ENCODE measurements around the gene SSX4.
"Not testable (repeated sequence)": the region's sequence is repeated elsewhere in the genome, so short reads cannot be mapped to it uniquely, and the experiment has no call there.

Gene SSX4

GRCh38 chrX:48383239-48383638 lies at the start of gene SSX4:
Gene SSX4, plus strand, starts transcription at chrX:48383539. Its CDS starts 515 bp downstream, at chrX:48384054.
- not testable (repeated sequence) for H3K4me1 ChIP-seq (ENCODE audit: control insufficient read depth in 1 of 2, insufficient read depth in 2 of 2, low read length in 2 of 2); H3K27me3 ChIP-seq (ENCODE audit: control insufficient read depth in 1 of 2, insufficient read depth in 2 of 2, low read length in 2 of 2); H3K36me3 ChIP-seq (ENCODE audit: control insufficient read depth in 1 of 2, insufficient read depth in 2 of 2, low read length in 2 of 2); H3K4me3 ChIP-seq (ENCODE audit: low read depth in 1 of 2, low read length in 2 of 2); H3K27ac ChIP-seq (ENCODE audit: low read depth, low read length); H3K9ac ChIP-seq (ENCODE audit: low read depth in 1 of 2, low read length in 2 of 2); H3K9me3 ChIP-seq (ENCODE audit: control insufficient read depth in 1 of 2, low read length in 2 of 2)

GRCh38 chrX:48346059-48346458 lies 37.3 kb upstream of the SSX4 start:
- not testable (repeated sequence) for H3K27ac ChIP-seq (ENCODE audit: low read depth, low read length); H3K4me1 ChIP-seq (ENCODE audit: control insufficient read depth in 1 of 2, insufficient read depth in 2 of 2, low read length in 2 of 2); H3K36me3 ChIP-seq (ENCODE audit: control insufficient read depth in 1 of 2, insufficient read depth in 2 of 2, low read length in 2 of 2); H3K9me3 ChIP-seq (ENCODE audit: control insufficient read depth in 1 of 2, low read length in 2 of 2); H3K9ac ChIP-seq (ENCODE audit: low read depth in 1 of 2, low read length in 2 of 2); H3K4me3 ChIP-seq (ENCODE audit: low read depth in 1 of 2, low read length in 2 of 2); H3K27me3 ChIP-seq (ENCODE audit: control insufficient read depth in 1 of 2, insufficient read depth in 2 of 2, low read length in 2 of 2)

- H3K4me1 ChIP-seq (ENCODE audit: control insufficient read depth in 1 of 2, insufficient read depth in 2 of 2, low read length in 2 of 2); H3K36me3 ChIP-seq (ENCODE audit: control insufficient read depth in 1 of 2, insufficient read depth in 2 of 2, low read length in 2 of 2); H3K27me3 ChIP-seq (ENCODE audit: control insufficient read depth in 1 of 2, insufficient read depth in 2 of 2, low read length in 2 of 2); H3K9me3 ChIP-seq (ENCODE audit: control insufficient read depth in 1 of 2, low read length in 2 of 2); H3K4me3 ChIP-seq (ENCODE audit: low read depth in 1 of 2, low read length in 2 of 2); H3K9ac ChIP-seq (ENCODE audit: low read depth in 1 of 2, low read length in 2 of 2); H3K27ac ChIP-seq (ENCODE audit: low read depth, low read length): not testable (repeated sequence)
Observed at GRCh38 chrX:48356315-48357094, 26.8 kb upstream of the SSX4 start, which contains the start of gene SSX3. Gene SSX3, minus strand, starts transcription at chrX:48356703. Its CDS starts 1,454 bp downstream, at chrX:48355249.

GRCh38 chrX:48357681-48358080 lies 25.7 kb upstream of the SSX4 start:
- Histone ChIP-seq H3K36me3 (ENCODE audit: control insufficient read depth in 1 of 2, insufficient read depth in 2 of 2, low read length in 2 of 2) (no peaks in the 10 kb centered on the region), H3K9ac (ENCODE audit: low read depth in 1 of 2, low read length in 2 of 2) (no peak overlapping the region), H3K27me3 (ENCODE audit: control insufficient read depth in 1 of 2, insufficient read depth in 2 of 2, low read length in 2 of 2) (no peaks in the 10 kb centered on the region), H3K4me1 (ENCODE audit: control insufficient read depth in 1 of 2, insufficient read depth in 2 of 2, low read length in 2 of 2) (no peaks in the 10 kb centered on the region), H3K27ac (ENCODE audit: low read depth, low read length) (no peak overlapping the region), H3K9me3 (ENCODE audit: control insufficient read depth in 1 of 2, low read length in 2 of 2) (no peaks in the 10 kb centered on the region), H3K4me3 (ENCODE audit: low read depth in 1 of 2, low read length in 2 of 2) (no peak overlapping the region)

- H3K36me3 ChIP-seq (ENCODE audit: control insufficient read depth in 1 of 2, insufficient read depth in 2 of 2, low read length in 2 of 2); H3K9me3 ChIP-seq (ENCODE audit: control insufficient read depth in 1 of 2, low read length in 2 of 2); H3K27ac ChIP-seq (ENCODE audit: low read depth, low read length); H3K27me3 ChIP-seq (ENCODE audit: control insufficient read depth in 1 of 2, insufficient read depth in 2 of 2, low read length in 2 of 2); H3K4me3 ChIP-seq (ENCODE audit: low read depth in 1 of 2, low read length in 2 of 2); H3K4me1 ChIP-seq (ENCODE audit: control insufficient read depth in 1 of 2, insufficient read depth in 2 of 2, low read length in 2 of 2); H3K9ac ChIP-seq (ENCODE audit: low read depth in 1 of 2, low read length in 2 of 2): not testable (repeated sequence)
Observed at GRCh38 chrX:48359281-48359680, 24.1 kb upstream of the SSX4 start.

- not testable (repeated sequence) for H3K4me3 ChIP-seq (ENCODE audit: low read depth in 1 of 2, low read length in 2 of 2); H3K36me3 ChIP-seq (ENCODE audit: control insufficient read depth in 1 of 2, insufficient read depth in 2 of 2, low read length in 2 of 2); H3K27ac ChIP-seq (ENCODE audit: low read depth, low read length); H3K9ac ChIP-seq (ENCODE audit: low read depth in 1 of 2, low read length in 2 of 2); H3K27me3 ChIP-seq (ENCODE audit: control insufficient read depth in 1 of 2, insufficient read depth in 2 of 2, low read length in 2 of 2); H3K9me3 ChIP-seq (ENCODE audit: control insufficient read depth in 1 of 2, low read length in 2 of 2); H3K4me1 ChIP-seq (ENCODE audit: control insufficient read depth in 1 of 2, insufficient read depth in 2 of 2, low read length in 2 of 2)
Observed at GRCh38 chrX:48367717-48368408, 15.5 kb upstream of the SSX4 start.

GRCh38 chrX:48370408-48370807 lies 12.9 kb upstream of the SSX4 start:
- H3K27me3 ChIP-seq (ENCODE audit: control insufficient read depth in 1 of 2, insufficient read depth in 2 of 2, low read length in 2 of 2); H3K9me3 ChIP-seq (ENCODE audit: control insufficient read depth in 1 of 2, low read length in 2 of 2); H3K4me1 ChIP-seq (ENCODE audit: control insufficient read depth in 1 of 2, insufficient read depth in 2 of 2, low read length in 2 of 2); H3K27ac ChIP-seq (ENCODE audit: low read depth, low read length); H3K9ac ChIP-seq (ENCODE audit: low read depth in 1 of 2, low read length in 2 of 2); H3K4me3 ChIP-seq (ENCODE audit: low read depth in 1 of 2, low read length in 2 of 2); H3K36me3 ChIP-seq (ENCODE audit: control insufficient read depth in 1 of 2, insufficient read depth in 2 of 2, low read length in 2 of 2): not testable (repeated sequence)

GRCh38 chrX:48396931-48397330 lies 13.6 kb downstream of the SSX4 start:
- H3K27me3 ChIP-seq (ENCODE audit: control insufficient read depth in 1 of 2, insufficient read depth in 2 of 2, low read length in 2 of 2); H3K9ac ChIP-seq (ENCODE audit: low read depth in 1 of 2, low read length in 2 of 2); H3K9me3 ChIP-seq (ENCODE audit: control insufficient read depth in 1 of 2, low read length in 2 of 2); H3K36me3 ChIP-seq (ENCODE audit: control insufficient read depth in 1 of 2, insufficient read depth in 2 of 2, low read length in 2 of 2); H3K4me1 ChIP-seq (ENCODE audit: control insufficient read depth in 1 of 2, insufficient read depth in 2 of 2, low read length in 2 of 2); H3K27ac ChIP-seq (ENCODE audit: low read depth, low read length); H3K4me3 ChIP-seq (ENCODE audit: low read depth in 1 of 2, low read length in 2 of 2): not testable (repeated sequence)

GRCh38 chrX:48397825-48398224 lies 14.5 kb downstream of the SSX4 start:
- H3K9ac ChIP-seq (ENCODE audit: low read depth in 1 of 2, low read length in 2 of 2); H3K4me3 ChIP-seq (ENCODE audit: low read depth in 1 of 2, low read length in 2 of 2); H3K36me3 ChIP-seq (ENCODE audit: control insufficient read depth in 1 of 2, insufficient read depth in 2 of 2, low read length in 2 of 2); H3K4me1 ChIP-seq (ENCODE audit: control insufficient read depth in 1 of 2, insufficient read depth in 2 of 2, low read length in 2 of 2); H3K9me3 ChIP-seq (ENCODE audit: control insufficient read depth in 1 of 2, low read length in 2 of 2); H3K27ac ChIP-seq (ENCODE audit: low read depth, low read length); H3K27me3 ChIP-seq (ENCODE audit: control insufficient read depth in 1 of 2, insufficient read depth in 2 of 2, low read length in 2 of 2): not testable (repeated sequence)

GRCh38 chrX:48411860-48412259 lies 28.5 kb downstream of the SSX4 start, which contains the start of gene SSX4B:
Gene SSX4B, minus strand, starts transcription at chrX:48411960. Its CDS starts 588 bp downstream, at chrX:48411372.
- H3K9ac ChIP-seq (ENCODE audit: low read depth in 1 of 2, low read length in 2 of 2); H3K4me3 ChIP-seq (ENCODE audit: low read depth in 1 of 2, low read length in 2 of 2); H3K36me3 ChIP-seq (ENCODE audit: control insufficient read depth in 1 of 2, insufficient read depth in 2 of 2, low read length in 2 of 2); H3K27ac ChIP-seq (ENCODE audit: low read depth, low read length); H3K9me3 ChIP-seq (ENCODE audit: control insufficient read depth in 1 of 2, low read length in 2 of 2); H3K27me3 ChIP-seq (ENCODE audit: control insufficient read depth in 1 of 2, insufficient read depth in 2 of 2, low read length in 2 of 2); H3K4me1 ChIP-seq (ENCODE audit: control insufficient read depth in 1 of 2, insufficient read depth in 2 of 2, low read length in 2 of 2): not testable (repeated sequence)

Measured in duodenal mucosa (tissue), 2 donors.